ENCODE results near the gene CEP152. TPM values are rescaled to one million over a fixed set of nuclear protein-coding genes. Genes with fewer than 3 reads are reported as not detected.
"Not testable (repeated sequence)": the region's sequence is repeated elsewhere in the genome, so short reads cannot be mapped to it uniquely, and the experiment has no call there.

The CEP152 gene
- total and polyA plus RNA-seq, 4 donors: 0.30 to 9.7 (median 3.5) TPM

DNA sequence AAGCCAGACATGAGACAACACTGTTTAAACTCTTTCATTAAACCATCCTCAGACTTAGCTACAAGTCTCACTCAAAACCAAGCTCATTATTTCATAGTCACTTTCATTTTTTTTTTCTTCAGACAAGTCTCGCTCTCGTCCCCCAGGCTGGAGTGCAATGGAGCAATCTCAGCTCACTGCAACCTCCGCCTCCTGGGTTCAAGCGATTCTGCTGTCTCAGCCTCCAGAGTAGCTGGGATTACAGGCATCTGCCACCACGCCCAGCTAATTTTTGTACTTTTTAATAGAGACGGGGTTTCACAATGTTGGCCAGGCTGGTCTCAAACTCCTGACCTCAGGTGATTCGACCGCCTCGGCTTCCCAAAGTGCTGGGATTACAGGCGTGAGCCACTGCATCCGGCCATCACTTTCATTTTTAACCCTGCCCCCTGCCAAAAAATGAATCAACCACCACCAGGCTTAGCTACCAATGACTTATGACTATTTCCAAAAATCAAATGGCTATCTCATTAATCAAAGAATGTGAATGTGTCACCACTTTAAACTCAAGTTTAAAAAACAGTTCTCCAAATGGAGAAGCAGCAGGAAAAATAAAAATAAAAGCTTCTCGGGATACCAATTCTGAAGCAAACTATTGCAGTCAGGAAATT lies 20.3 kb downstream of the CEP152 start:
- not testable (repeated sequence) for H3K27ac ChIP-seq (ENCODE audit: low read depth in 1 of 2, low read length in 2 of 2); H3K36me3 ChIP-seq (ENCODE audit: control insufficient read depth in 4 of 4, insufficient read depth in 3 of 4, low read depth in 1 of 4, low read length in 3 of 4); H3K4me3 ChIP-seq (ENCODE audit: low read depth in 1 of 3, low read length in 3 of 3); H3K4me1 ChIP-seq (ENCODE audit: control insufficient read depth in 4 of 4, insufficient read depth in 4 of 4, low read length in 3 of 4); H3K9ac ChIP-seq (ENCODE audit: low read depth in 1 of 2, low read length in 2 of 2); H3K9me3 ChIP-seq (ENCODE audit: control insufficient read depth in 4 of 4, low read length in 3 of 4); H3K27me3 ChIP-seq (ENCODE audit: control insufficient read depth in 4 of 4, insufficient read depth in 4 of 4, low read length in 3 of 4); DNase-seq (ENCODE audit: low spot score)
- 96% methylated on average over 12 of the region's 12 CpGs for WGBS

- H3K27me3 ChIP-seq (ENCODE audit: control insufficient read depth in 4 of 4, insufficient read depth in 4 of 4, low read length in 3 of 4): no peaks in the 10 kb centered on the region
- TF ChIP-seq TAF1 (conservative IDR thresholded peaks at IDR 0.05): no peak
- no peak for TF ChIP-seq FOXA2 (IDR thresholded peaks at IDR 0.05)
- TF ChIP-seq FOXA1 (IDR thresholded peaks at IDR 0.05): no peak
- TF ChIP-seq, protein P1, sequence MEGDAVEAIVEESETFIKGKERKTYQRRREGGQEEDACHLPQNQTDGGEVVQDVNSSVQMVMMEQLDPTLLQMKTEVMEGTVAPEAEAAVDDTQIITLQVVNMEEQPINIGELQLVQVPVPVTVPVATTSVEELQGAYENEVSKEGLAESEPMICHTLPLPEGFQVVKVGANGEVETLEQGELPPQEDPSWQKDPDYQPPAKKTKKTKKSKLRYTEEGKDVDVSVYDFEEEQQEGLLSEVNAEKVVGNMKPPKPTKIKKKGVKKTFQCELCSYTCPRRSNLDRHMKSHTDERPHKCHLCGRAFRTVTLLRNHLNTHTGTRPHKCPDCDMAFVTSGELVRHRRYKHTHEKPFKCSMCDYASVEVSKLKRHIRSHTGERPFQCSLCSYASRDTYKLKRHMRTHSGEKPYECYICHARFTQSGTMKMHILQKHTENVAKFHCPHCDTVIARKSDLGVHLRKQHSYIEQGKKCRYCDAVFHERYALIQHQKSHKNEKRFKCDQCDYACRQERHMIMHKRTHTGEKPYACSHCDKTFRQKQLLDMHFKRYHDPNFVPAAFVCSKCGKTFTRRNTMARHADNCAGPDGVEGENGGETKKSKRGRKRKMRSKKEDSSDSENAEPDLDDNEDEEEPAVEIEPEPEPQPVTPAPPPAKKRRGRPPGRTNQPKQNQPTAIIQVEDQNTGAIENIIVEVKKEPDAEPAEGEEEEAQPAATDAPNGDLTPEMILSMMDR (IDR thresholded peaks at IDR 0.05; ENCODE audit: low read depth, low read length, missing input control): no peak
- no peak for TF ChIP-seq YY1 (IDR thresholded peaks at IDR 0.05)
- no peak for TF ChIP-seq HNF4G (IDR thresholded peaks at IDR 0.05)
- TF ChIP-seq JUND (IDR thresholded peaks at IDR 0.05): no peak
- TF ChIP-seq ZBTB33 (IDR thresholded peaks at IDR 0.05): no peak
- TF ChIP-seq, protein P2, sequence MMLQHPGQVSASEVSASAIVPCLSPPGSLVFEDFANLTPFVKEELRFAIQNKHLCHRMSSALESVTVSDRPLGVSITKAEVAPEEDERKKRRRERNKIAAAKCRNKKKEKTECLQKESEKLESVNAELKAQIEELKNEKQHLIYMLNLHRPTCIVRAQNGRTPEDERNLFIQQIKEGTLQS (IDR thresholded peaks at IDR 0.05): no peak
- no peak for TF ChIP-seq EGR1 (IDR thresholded peaks at IDR 0.05; ENCODE audit: low read depth in 2 of 2)
- no peak for TF ChIP-seq RXRA (IDR thresholded peaks at IDR 0.05)
- no peak for TF ChIP-seq RAD21 (IDR thresholded peaks at IDR 0.05)
- TF ChIP-seq MAX (IDR thresholded peaks at IDR 0.05): no peak
- TF ChIP-seq REST (IDR thresholded peaks at IDR 0.05): no peak
- TF ChIP-seq HNF4A (conservative IDR thresholded peaks at IDR 0.05): no peak
- no peak for TF ChIP-seq SP1 (IDR thresholded peaks at IDR 0.05)
- TF ChIP-seq GABPA (IDR thresholded peaks at IDR 0.05 in 1 of 2, conservative IDR thresholded peaks at IDR 0.05 in 1 of 2): no peak
- TF ChIP-seq NR2F2 (IDR thresholded peaks at IDR 0.05): no peak
- DNase-seq (ENCODE audit: low spot score): no peak
- H3K9ac ChIP-seq (ENCODE audit: low read depth in 1 of 2, low read length in 2 of 2): no peak overlapping the region
- H3K4me3 ChIP-seq (ENCODE audit: low read depth in 1 of 3, low read length in 3 of 3): no peak overlapping the region
- H3K27ac ChIP-seq (ENCODE audit: low read depth in 1 of 2, low read length in 2 of 2): peak overlapping the region; percentile 14 to 72
- WGBS: 96% methylated on average over 2 of the region's 2 CpGs
- H3K4me1 ChIP-seq (ENCODE audit: control insufficient read depth in 4 of 4, insufficient read depth in 4 of 4, low read length in 3 of 4): peaks cover 6 to 17% (median 11%) of the 10 kb centered on the region in 4 donors
- no peaks in the 10 kb centered on the region for H3K9me3 ChIP-seq (ENCODE audit: control insufficient read depth in 4 of 4, low read length in 3 of 4)
- H3K36me3 ChIP-seq (ENCODE audit: control insufficient read depth in 4 of 4, insufficient read depth in 3 of 4, low read depth in 1 of 4, low read length in 3 of 4): peaks cover 0 to 3% (median 1%) of the 10 kb centered on the region in 4 donors
These were observed 25.2 kb downstream of the CEP152 start for GRCh38 chr15:48785712-48786111.
